Pulmonary artery endothelial cell (primary cell): ENCODE measurements around the gene TBCD. TPM values are rescaled to one million over a fixed set of nuclear protein-coding genes. Genes with fewer than 3 reads are reported as not detected.

ENCODE experiments used
- DNase-seq: peaks from one replicate; pipeline ENCODE4 v3.0.0-alpha.2; 2011; ENCODE audit warnings: low read depth, low spot score
- total RNA-seq: library from RNA; depleted of rRNA; stranded (reverse); fragments of >200 nt; gene quantifications from 2 replicates; pipeline ENCODE4 v1.2.3, GENCODE V29; 2014

TBCD gene
- total RNA-seq, 1 donor from 2014 or later, result 77.0 TPM

GRCh38 chr17:82936768-82937171 is 184.9 kb downstream of the TBCD start:
- DNase-seq, result no peak

- no peak for DNase-seq
Observed at GRCh38 chr17:82937411-82938371, 185.8 kb downstream of the TBCD start.

- DNase-seq, result no peak
Observed at GRCh38 chr17:82938486-82938872, 186.6 kb downstream of the TBCD start.

DNA sequence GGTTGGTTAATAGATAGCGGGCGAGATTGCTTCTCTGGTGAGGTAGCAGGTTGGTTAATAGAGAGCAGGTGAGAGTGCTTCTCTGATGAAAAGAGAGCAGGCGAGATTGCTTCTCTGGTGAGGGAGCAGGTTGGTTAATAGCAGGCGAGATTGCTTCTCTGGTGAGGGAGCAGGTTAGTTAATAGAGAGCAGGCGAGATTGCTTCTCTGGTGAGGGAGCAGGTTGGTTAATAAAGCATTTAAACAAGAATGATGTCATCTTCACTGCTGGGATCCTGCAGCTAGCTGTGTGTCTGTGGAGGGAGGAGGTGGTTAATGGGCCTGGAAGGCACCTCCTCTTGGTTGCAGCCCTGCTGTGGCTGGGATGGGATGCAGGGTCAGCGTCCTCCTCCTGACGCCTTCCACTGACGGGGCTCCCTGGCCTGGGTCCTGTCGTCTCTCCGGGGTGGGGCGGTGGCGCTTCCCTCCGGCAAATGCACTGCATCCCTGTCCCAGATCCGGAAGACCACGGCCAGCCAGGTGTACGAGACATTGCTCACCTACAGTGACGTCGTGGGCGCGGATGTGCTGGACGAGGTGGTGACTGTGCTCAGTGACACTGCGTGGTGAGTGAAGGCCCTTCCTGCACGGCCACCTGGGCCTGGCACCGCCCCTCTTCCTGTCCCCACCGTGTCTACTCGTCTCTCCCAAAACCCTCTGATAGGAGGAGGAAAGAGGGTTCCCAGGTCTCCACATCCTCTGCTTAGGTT is 187.2 kb downstream of the TBCD start:
- no peak for DNase-seq

DNA sequence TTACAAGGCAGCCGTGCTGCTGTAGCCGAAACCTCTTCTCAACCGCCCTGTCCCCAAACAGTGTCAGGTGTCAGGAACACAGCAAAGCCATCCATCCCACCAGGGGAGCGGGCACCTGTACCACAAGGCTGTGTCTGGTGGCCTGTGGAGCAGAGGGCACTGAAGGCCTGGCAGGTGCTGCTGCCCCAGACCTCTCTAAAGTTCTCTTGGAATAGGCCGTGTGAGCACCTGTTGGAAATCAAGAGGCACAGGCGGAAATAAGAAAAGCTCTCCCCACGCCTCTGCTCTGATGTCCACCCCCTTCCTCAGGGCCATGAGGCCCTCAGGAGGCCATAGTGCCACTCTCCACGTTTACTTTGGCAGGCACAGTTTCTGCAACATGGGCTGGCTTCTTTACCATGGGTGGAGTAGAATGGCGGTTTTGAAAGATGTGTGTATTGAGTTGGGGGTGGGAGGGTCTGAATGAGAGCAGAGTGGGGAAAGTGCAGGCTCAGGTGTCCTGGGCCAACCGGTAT is 187.8 kb downstream of the TBCD start:
- no peak for DNase-seq

GRCh38 chr17:82940226-82941020 is 188.6 kb downstream of the TBCD start:
- DNase-seq, result no peak

DNA sequence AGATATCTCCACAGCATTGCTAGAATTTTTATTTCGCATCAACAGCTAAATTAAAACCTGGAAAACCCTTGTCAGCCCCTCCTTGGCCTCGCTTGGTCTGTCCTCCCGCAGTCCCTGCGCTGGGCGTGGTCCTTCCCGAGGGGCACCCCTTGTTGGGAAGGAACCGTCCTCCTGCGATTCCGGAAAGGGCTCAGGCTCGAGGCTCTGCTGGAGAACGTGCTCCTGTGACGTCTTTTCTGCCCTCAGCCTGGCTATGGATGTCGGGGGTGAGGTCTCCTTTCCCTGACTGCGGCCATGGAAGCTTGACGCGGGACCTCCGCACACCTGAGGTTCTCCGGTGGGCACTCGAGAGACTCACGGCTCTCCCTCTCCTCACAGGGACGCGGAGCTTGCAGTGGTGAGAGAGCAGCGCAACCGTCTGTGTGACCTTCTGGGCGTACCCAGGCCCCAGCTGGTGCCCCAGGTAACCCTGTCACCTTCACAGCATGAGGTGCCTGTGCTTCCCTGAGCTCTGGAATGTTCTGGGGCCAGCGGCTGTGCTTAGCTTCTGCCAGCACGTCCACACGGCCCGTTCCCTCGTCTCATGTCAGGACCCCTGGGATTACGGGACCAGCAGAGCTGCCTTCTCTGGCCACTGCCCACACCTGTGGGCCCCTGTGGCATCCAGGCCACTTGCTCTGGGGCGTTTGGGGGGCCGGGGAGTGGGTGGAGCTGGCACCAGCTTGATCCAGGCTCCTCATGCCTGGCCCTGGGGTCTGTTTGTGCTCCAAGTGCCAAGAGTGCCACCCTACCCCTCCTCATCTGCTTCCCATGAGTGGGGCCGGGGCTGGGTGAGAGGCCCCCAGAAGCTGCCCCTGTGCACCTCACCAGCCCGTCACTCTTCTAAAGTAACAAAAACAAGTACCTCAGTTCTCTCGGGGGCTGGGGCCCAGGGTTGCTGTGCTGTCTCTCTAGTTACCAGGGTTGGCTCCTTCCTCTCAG is 189.4 kb downstream of the TBCD start:
- DNase-seq, result no peak

- no peak for DNase-seq
Observed at GRCh38 chr17:82942166-82943130, 190.6 kb downstream of the TBCD start.

DNA sequence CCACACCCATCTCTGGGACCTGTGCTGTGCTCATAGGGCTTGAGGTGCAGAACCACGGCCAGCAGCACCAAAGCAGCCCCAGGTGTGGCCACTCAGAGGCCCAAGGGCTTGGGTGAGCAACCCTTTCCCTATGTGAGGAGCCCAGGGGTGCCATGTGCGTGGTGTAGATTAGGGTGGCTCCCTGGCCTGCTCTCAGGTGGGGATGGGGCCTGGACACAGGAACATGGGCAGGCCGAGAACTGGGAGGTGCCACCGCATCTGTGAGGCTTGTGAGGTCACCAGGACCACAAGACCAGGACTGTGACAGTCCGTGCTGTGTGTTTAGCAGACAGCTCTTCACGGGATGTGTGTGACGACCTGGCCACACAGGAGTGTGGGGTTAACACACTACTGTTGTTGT is 191.5 kb downstream of the TBCD start:
- no peak for DNase-seq

DNA sequence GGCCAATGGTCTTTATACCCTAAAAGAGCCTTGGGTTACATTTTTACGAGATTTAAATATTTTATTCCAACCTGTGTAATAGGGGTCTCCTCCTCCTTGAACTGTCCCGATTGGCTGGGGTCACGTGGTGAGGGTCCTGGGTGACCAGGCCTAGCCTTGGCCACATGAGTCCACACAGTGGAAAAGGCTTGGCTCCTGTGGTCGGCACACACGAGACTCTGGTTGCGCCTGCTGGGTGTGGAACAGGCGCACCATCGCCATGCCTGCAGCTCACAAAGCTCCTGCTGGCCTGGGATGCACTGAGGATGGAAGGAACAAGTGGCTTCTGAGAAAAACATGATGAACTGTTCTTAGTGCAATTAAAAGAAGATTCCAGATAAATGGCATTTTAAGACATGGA is 191.9 kb downstream of the TBCD start:
- no peak for DNase-seq

DNA sequence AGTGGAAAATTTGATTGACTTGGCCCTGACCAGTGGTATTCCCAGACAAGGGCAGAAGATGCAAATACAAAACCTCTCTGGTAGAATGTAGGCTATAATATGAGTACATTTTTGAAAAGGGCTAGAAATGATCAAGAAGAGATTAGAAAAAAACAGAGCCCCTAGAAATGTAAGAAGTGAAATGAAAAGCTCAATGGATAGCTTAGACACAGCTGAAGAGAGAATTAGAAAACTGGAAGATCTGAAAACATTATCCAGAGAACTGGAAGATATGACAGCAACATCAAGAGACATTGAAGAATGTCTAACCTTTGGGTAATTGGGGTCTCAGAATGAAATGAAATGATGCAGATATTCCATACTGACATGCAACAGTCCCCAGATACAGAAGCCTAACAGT is 193.1 kb downstream of the TBCD start:
- no peak for DNase-seq

- DNase-seq, result no peak
Observed at GRCh38 chr17:82946081-82946480, 194.2 kb downstream of the TBCD start.

- no peak for DNase-seq
Observed at GRCh38 chr17:82947051-82947991, 195.5 kb downstream of the TBCD start.

DNA sequence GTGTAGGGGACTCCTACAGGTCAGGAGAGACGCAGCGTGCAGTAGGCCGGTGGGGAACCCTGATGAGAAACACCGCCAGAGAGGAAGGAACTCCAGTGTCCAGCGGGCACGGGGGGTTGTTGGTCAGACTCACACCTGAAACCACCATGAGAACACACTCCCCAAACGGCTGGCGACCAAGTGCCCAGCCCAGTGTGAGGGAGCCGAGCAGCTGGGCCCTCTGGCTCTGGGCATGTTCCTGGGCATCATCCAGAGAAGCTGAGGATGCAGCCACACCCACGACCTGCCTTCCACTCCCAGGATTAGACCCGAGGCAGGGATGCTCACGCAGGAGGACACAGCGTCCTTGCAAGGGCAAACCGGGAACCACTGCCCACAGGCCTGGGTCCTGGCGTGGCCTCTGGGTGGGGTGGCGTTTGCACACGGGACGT is 196.2 kb downstream of the TBCD start:
- DNase-seq, result no peak

- no peak for DNase-seq
Observed at GRCh38 chr17:82948957-82949356, 197.1 kb downstream of the TBCD start.

DNA sequence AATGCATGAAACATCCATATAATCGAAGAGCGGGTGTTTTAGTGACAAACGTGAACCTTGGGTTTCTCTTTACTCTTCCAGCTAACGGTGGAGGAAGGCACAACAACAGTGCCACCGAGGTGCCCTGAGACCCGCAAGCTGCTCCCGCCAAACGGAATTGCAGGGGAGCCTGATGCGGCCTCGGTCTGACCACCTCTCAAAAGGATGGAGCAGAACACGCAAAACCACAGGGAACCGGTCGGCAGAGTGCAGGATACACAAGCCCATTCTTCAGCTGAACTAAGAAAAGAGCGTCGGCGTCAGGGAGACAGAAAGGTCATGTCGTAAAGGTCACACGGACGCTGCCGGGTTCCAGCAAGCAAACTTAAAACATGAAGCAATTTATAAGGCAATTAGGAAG is 197.5 kb downstream of the TBCD start:
- DNase-seq, result no peak

DNA sequence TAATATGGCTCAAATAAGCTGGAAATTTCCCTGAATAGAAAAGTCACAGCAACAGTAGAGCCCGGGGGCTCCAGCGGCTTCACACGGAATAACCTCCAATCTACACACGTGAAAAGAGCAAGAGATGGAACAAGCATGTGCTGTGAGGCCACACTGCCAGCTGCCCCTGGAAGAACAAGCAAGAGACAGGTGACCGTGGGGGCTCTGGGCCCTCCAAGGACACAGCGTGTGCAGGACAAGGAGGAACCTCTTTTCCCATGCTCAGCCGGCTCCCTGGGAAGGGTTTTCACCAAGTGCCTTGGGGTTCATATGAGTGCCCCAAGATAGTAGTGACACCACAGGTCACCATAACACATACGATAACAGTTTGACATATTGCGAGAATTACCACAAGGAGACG is 198.1 kb downstream of the TBCD start:
- no peak for DNase-seq

- no peak for DNase-seq
Observed at GRCh38 chr17:82950525-82951102, 198.7 kb downstream of the TBCD start.
